Karpas-422 (cell line): ENCODE results near the gene PRKN. TPM values are rescaled to one million over a fixed set of nuclear protein-coding genes. Genes with fewer than 3 reads are reported as not detected.

Experiments used
- DNase-seq: peaks from one replicate; pipeline ENCODE4 v3.0.0-alpha.2; 2015
- H2AFZ ChIP-seq: fragments of 200-600 bp; sonication (generic); 2 replicates; pipeline ENCODE4 v1.6.1; 2014; ENCODE audit warnings: antibody characterized with exemption, low read length, mixed read lengths
- H3K27ac ChIP-seq: fragments of 200-600 bp; sonication (generic); 2 replicates; pipeline ENCODE4 v1.5.1; 2014; ENCODE audit warnings: mild to moderate bottlenecking, low read length, moderate library complexity
- H3K27me3 ChIP-seq: fragments of 200-600 bp; sonication (generic); 2 replicates; pipeline ENCODE4 v1.6.1; 2014; ENCODE audit warnings: low read length, mixed read lengths
- H3K36me3 ChIP-seq: fragments of 200-600 bp; sonication (generic); 2 replicates; pipeline ENCODE4 v1.6.1; 2014; ENCODE audit warnings: low read length, mixed read lengths; ENCODE audit not compliant: insufficient read depth
- H3K4me1 ChIP-seq: fragments of 200-600 bp; sonication (generic); 2 replicates; pipeline ENCODE4 v1.6.1; 2014; ENCODE audit warnings: mild to moderate bottlenecking, low read length, mixed read lengths
- H3K4me2 ChIP-seq: fragments of 200-600 bp; sonication (generic); 2 replicates; pipeline ENCODE4 v1.6.1; 2014; ENCODE audit warnings: low read length, low read depth, mild to moderate bottlenecking; ENCODE audit not compliant: poor library complexity, severe bottlenecking
- H3K4me3 ChIP-seq: fragments of 200-600 bp; sonication (generic); 2 replicates; pipeline ENCODE4 v1.5.1; 2014; ENCODE audit warnings: mild to moderate bottlenecking, antibody characterized with exemption, low read length, mixed read lengths
- H3K79me2 ChIP-seq: fragments of 200-600 bp; sonication (generic); 2 replicates; pipeline ENCODE4 v1.6.1; 2014; ENCODE audit warnings: mild to moderate bottlenecking, low read length, mixed read lengths
- H3K9ac ChIP-seq: fragments of 200-600 bp; sonication (generic); 2 replicates; pipeline ENCODE4 v1.6.0; 2014; ENCODE audit warnings: low read length
- H3K9me2 ChIP-seq: fragments of 200-600 bp; sonication (generic), shearing (Covaris generic); replicated peaks from 2 replicates; pipeline ENCODE4 v1.6.0; 2014; ENCODE audit warnings: mild to moderate bottlenecking, low read length, moderate library complexity; ENCODE audit not compliant: insufficient read depth
- H3K9me3 ChIP-seq: fragments of 300-700, 200-600 bp; sonication (generic); 2 replicates; pipeline ENCODE4 v1.6.1; 2014; ENCODE audit warnings: low read length, mixed read lengths
- H4K20me1 ChIP-seq: fragments of 200-600 bp; sonication (generic); 2 replicates; pipeline ENCODE4 v1.6.1; 2014; ENCODE audit warnings: mild to moderate bottlenecking, antibody characterized with exemption, low read length, low read depth; ENCODE audit not compliant: insufficient read depth
- total RNA-seq: library from RNA; depleted of rRNA; stranded (reverse); fragments of >200 nt; shearing (Covaris generic); gene quantifications from 2 replicates; pipeline ENCODE4 v1.2.3, GENCODE V29; 2014; ENCODE audit warnings: low replicate concordance

Gene PRKN
- total RNA-seq, 1 experiment from 2014 or later: not detected

GRCh38 chr6:162610351-162610750, 117.2 kb downstream of the PRKN start:
- no peaks in the 10 kb centered on the region for H4K20me1 ChIP-seq
- H3K4me3 ChIP-seq: no peak overlapping the region
- DNase-seq: no peak
- no peaks in the 10 kb centered on the region for H3K4me1 ChIP-seq
- H3K9me2 ChIP-seq: no peaks in the 10 kb centered on the region
- no peak overlapping the region for H3K27ac ChIP-seq
- no peak overlapping the region for H3K4me2 ChIP-seq
- H3K79me2 ChIP-seq: no peaks in the 10 kb centered on the region
- H3K27me3 ChIP-seq: no peaks in the 10 kb centered on the region
- no peak overlapping the region for H3K9ac ChIP-seq
- peaks cover 10% of the 10 kb centered on the region for H3K9me3 ChIP-seq
- no peaks in the 10 kb centered on the region for H3K36me3 ChIP-seq
- no peak overlapping the region for H2AFZ ChIP-seq

- Histone ChIP-seq H3K4me2 (no peak overlapping the region), H3K9me3 (peaks cover 21% of the 10 kb centered on the region), H3K79me2 (no peaks in the 10 kb centered on the region), H3K4me3 (no peak overlapping the region), H3K27ac (no peak overlapping the region), H2AFZ (no peak overlapping the region), H3K9me2 (no peaks in the 10 kb centered on the region), H3K36me3 (no peaks in the 10 kb centered on the region), H3K27me3 (no peaks in the 10 kb centered on the region), H4K20me1 (no peaks in the 10 kb centered on the region), H3K9ac (no peak overlapping the region), H3K4me1 (no peaks in the 10 kb centered on the region)
- no peak for DNase-seq
Measured at GRCh38 chr6:162605881-162606280, 121.7 kb downstream of the PRKN start.

DNA sequence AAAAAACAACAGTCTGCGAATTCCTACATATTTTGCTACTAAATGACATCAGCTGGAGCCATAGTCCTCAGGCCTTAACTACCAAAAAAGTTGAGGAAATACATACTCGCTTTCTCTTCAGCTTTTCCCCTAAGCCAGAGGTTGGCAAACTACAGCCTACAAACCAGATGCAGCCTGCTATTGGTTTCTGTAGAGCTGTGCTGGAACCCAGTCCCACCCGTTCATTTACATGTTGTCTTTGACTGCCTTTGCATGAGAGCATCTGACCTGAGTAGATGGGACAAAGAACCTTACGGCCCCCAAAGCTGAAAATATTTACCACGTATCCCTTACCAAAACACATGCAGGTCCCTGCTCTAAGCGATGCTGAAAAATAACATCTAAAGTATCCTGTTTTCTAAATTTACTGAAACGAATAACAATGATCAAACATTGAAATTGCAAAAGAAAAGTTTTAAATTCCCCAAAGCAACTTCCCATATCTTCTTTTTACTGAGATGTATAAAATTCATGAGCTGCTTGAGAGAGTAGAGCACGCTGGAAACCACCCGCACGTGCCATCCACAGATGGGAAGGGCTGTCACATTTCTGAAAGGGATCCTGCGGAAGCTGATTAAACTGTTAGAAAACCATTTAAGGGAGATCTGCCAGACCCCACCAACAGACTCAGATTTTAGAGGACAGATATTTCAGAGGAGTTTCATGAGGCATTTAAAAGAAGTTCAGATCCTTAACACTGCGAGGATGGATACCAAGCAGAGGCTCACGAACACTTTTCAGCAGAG, 124.1 kb downstream of the PRKN start:
- Histone ChIP-seq H3K4me1 (no peaks in the 10 kb centered on the region), H3K79me2 (no peaks in the 10 kb centered on the region), H3K27me3 (no peaks in the 10 kb centered on the region), H3K4me2 (no peak overlapping the region), H3K36me3 (no peaks in the 10 kb centered on the region), H3K9me2 (no peaks in the 10 kb centered on the region), H3K4me3 (no peak overlapping the region), H3K9me3 (peaks cover 15% of the 10 kb centered on the region), H2AFZ (no peak overlapping the region), H3K9ac (no peak overlapping the region), H4K20me1 (no peaks in the 10 kb centered on the region), H3K27ac (no peak overlapping the region)
- DNase-seq: no peak

- no peaks in the 10 kb centered on the region for H3K79me2 ChIP-seq
- no peaks in the 10 kb centered on the region for H3K27me3 ChIP-seq
- DNase-seq: no peak
- H3K4me3 ChIP-seq: no peak overlapping the region
- H3K4me2 ChIP-seq: no peak overlapping the region
- H3K9me3 ChIP-seq: peaks cover 16% of the 10 kb centered on the region
- no peak overlapping the region for H3K9ac ChIP-seq
- no peaks in the 10 kb centered on the region for H3K36me3 ChIP-seq
- no peaks in the 10 kb centered on the region for H3K4me1 ChIP-seq
- no peak overlapping the region for H3K27ac ChIP-seq
- no peaks in the 10 kb centered on the region for H4K20me1 ChIP-seq
- H3K9me2 ChIP-seq: no peaks in the 10 kb centered on the region
- H2AFZ ChIP-seq: no peak overlapping the region
Measured at GRCh38 chr6:162602759-162603158, 124.8 kb downstream of the PRKN start.

GRCh38 chr6:162596676-162597075, 130.9 kb downstream of the PRKN start:
- Histone ChIP-seq H2AFZ (0 out of 2 replicates have a peak overlapping the region, but pooled peaks have one; percentile 45), H3K27me3 (no peaks in the 10 kb centered on the region), H3K9me3 (peaks cover 7% of the 10 kb centered on the region; the same call in 1 of the 2 replicates), H3K4me2 (no peak overlapping the region), H4K20me1 (no peaks in the 10 kb centered on the region), H3K9me2 (no peaks in the 10 kb centered on the region), H3K4me3 (no peak overlapping the region), H3K27ac (no peak overlapping the region), H3K79me2 (no peaks in the 10 kb centered on the region), H3K9ac (no peak overlapping the region), H3K36me3 (no peaks in the 10 kb centered on the region), H3K4me1 (no peaks in the 10 kb centered on the region)
- DNase-seq: no peak

DNA sequence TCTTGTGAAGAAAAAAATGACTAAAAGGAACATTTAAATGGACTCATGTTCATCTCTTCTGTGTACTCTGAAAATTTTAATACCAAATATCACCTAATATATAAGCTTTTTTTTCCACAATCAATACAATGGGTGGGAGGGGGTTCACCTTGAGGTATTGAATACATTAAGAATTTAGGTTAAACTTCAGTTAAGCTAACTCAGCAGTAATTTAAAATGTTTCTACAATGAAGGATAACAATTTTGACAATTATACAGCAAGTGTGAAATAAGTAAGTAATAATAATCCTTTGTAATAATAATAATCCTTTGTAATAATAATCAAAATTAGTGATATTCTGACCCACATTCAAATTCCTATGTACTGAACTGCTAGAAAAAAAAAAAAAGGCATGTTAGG, 136.0 kb downstream of the PRKN start:
- Histone ChIP-seq H3K9me2 (no peaks in the 10 kb centered on the region), H3K27me3 (no peaks in the 10 kb centered on the region), H4K20me1 (no peaks in the 10 kb centered on the region), H3K79me2 (no peaks in the 10 kb centered on the region), H3K4me2 (no peak overlapping the region), H3K9me3 (peaks cover 6% of the 10 kb centered on the region), H3K9ac (no peak overlapping the region), H3K4me1 (no peaks in the 10 kb centered on the region), H2AFZ (no peak overlapping the region), H3K27ac (no peak overlapping the region), H3K4me3 (no peak overlapping the region), H3K36me3 (no peaks in the 10 kb centered on the region)
- no peak for DNase-seq

DNA sequence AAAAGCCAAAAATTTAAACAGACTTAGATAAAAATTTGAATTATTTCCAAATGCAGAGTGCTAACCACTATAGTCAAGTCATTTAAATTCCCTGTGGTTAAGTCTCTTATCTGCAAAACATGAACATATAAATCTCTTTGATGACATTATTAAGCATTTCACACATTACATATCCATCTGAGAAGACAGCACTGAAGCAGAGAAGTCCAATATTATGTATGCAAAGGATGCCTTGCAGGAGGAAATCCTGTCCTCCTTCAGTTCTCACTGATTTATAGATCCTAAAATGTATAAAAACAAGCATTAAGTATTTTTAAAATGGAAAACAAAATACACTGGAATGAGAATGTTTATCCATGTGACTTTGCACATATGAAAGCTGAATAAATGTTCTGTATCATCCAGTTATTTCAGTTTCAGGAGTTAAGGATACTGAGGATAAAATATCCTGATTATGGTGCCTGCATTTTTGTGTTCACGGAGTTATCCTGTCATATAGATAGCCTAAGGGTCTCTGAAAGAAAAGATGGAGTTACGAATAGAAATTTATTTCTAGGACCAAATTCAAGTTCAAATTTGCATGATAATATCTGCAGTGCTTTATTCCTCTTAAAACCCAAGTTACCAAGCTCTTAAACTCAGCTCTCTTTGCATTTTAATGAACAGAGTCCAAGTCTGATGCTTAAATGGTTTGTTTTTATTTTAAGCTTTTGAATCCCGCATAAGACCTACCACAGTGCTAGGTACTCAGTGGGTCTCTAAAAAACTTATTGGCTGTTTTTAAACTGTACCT, 145.4 kb downstream of the PRKN start:
- Histone ChIP-seq H3K27me3 (no peaks in the 10 kb centered on the region), H4K20me1 (no peaks in the 10 kb centered on the region), H3K4me2 (no peak overlapping the region), H3K9ac (no peak overlapping the region), H3K9me2 (no peaks in the 10 kb centered on the region), H3K9me3 (peaks cover 6% of the 10 kb centered on the region; the same call in 1 of the 2 replicates), H3K4me3 (no peak overlapping the region), H3K27ac (no peak overlapping the region), H3K4me1 (no peaks in the 10 kb centered on the region), H3K79me2 (no peaks in the 10 kb centered on the region), H2AFZ (no peak overlapping the region), H3K36me3 (no peaks in the 10 kb centered on the region)
- DNase-seq: no peak

DNA sequence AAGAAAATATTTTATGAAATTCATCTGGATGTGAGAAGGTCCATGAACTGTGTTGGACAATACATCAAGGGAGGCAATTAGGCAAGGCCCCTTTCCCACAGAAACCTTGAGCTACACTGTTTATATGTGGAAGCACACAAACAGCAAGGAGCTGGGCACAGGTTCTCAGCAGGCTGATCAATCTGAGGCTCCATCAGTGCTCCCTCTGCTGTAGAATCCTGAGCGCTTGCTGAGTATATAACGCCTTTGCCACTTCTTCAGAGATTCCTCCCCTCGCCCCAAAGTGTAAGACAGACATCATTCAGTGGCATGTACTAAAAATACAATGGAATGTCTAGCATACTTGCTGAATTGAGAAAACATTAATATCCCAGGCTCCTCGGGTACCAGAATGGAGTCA, 146.9 kb downstream of the PRKN start:
- H4K20me1 ChIP-seq: no peaks in the 10 kb centered on the region
- peaks cover 6% of the 10 kb centered on the region for H3K9me3 ChIP-seq
- H3K4me2 ChIP-seq: no peak overlapping the region
- H3K9me2 ChIP-seq: no peaks in the 10 kb centered on the region
- H3K4me1 ChIP-seq: no peaks in the 10 kb centered on the region
- no peaks in the 10 kb centered on the region for H3K36me3 ChIP-seq
- no peak overlapping the region for H3K9ac ChIP-seq
- no peaks in the 10 kb centered on the region for H3K79me2 ChIP-seq
- H2AFZ ChIP-seq: no peak overlapping the region
- no peak for DNase-seq
- no peak overlapping the region for H3K27ac ChIP-seq
- no peak overlapping the region for H3K4me3 ChIP-seq
- no peaks in the 10 kb centered on the region for H3K27me3 ChIP-seq
